Activated T-helper 9 cell treated with anti-CD3 and anti-CD28 coated beads, Interleukin-2, amount 50 U/mL, for 16 hours (primary cell): ENCODE measurements around the gene GAREM1.

ENCODE experiments used
- DNase-seq: peaks from one replicate; pipeline ENCODE4 v3.0.0-alpha.2; 2020; ENCODE audit warnings: low read depth

Gene GAREM1

GRCh38 chr18:32290810-32291209 is 179.9 kb downstream of the GAREM1 start:
- no peak for DNase-seq

GRCh38 chr18:32289483-32290075 is 181.1 kb downstream of the GAREM1 start:
- no peak for DNase-seq

GRCh38 chr18:32287873-32288272 is 182.8 kb downstream of the GAREM1 start:
- DNase-seq = no peak

- no peak for DNase-seq
Observed at GRCh38 chr18:32287249-32287648, 183.4 kb downstream of the GAREM1 start.

- no peak for DNase-seq
Observed at GRCh38 chr18:32286749-32287148, 183.9 kb downstream of the GAREM1 start.

- DNase-seq = no peak
Observed at GRCh38 chr18:32284284-32284683, 186.4 kb downstream of the GAREM1 start.

- DNase-seq = no peak
Observed at GRCh38 chr18:32280911-32281310, 189.8 kb downstream of the GAREM1 start.

GRCh38 chr18:32280188-32280783 is 190.4 kb downstream of the GAREM1 start:
- no peak for DNase-seq

- no peak for DNase-seq
Observed at GRCh38 chr18:32278177-32278799, 192.4 kb downstream of the GAREM1 start.

- no peak for DNase-seq
Observed at GRCh38 chr18:32277549-32277948, 193.1 kb downstream of the GAREM1 start.

GRCh38 chr18:32276906-32277305 is 193.8 kb downstream of the GAREM1 start:
- DNase-seq = no peak

GRCh38 chr18:32276256-32276655 is 194.4 kb downstream of the GAREM1 start:
- DNase-seq = no peak

GRCh38 chr18:32275221-32275620 is 195.5 kb downstream of the GAREM1 start:
- no peak for DNase-seq

- DNase-seq = no peak
Observed at GRCh38 chr18:32274307-32274706, 196.4 kb downstream of the GAREM1 start.

GRCh38 chr18:32271672-32272208 is 198.9 kb downstream of the GAREM1 start:
- DNase-seq = no peak

- no peak for DNase-seq
Observed at GRCh38 chr18:32270341-32270740, 200.3 kb downstream of the GAREM1 start.

- DNase-seq = no peak
Observed at GRCh38 chr18:32267463-32267862, 203.2 kb downstream of the GAREM1 start.

GRCh38 chr18:32264401-32264800 is 206.3 kb downstream of the GAREM1 start:
- no peak for DNase-seq

- DNase-seq = no peak
Observed at GRCh38 chr18:32262092-32262491, 208.6 kb downstream of the GAREM1 start.

GRCh38 chr18:32261003-32261402 is 209.7 kb downstream of the GAREM1 start:
- no peak for DNase-seq

GRCh38 chr18:32259553-32259952 is 211.1 kb downstream of the GAREM1 start:
- no peak for DNase-seq

GRCh38 chr18:32258558-32259204 is 212.0 kb downstream of the GAREM1 start:
- no peak for DNase-seq

- DNase-seq = no peak
Observed at GRCh38 chr18:32258148-32258547, 212.5 kb downstream of the GAREM1 start.
